Measurements from ENCODE around the gene UBL7. TPM values are rescaled to one million over a fixed set of nuclear protein-coding genes. Genes with fewer than 3 reads are reported as not detected.

Gene UBL7, protein sequence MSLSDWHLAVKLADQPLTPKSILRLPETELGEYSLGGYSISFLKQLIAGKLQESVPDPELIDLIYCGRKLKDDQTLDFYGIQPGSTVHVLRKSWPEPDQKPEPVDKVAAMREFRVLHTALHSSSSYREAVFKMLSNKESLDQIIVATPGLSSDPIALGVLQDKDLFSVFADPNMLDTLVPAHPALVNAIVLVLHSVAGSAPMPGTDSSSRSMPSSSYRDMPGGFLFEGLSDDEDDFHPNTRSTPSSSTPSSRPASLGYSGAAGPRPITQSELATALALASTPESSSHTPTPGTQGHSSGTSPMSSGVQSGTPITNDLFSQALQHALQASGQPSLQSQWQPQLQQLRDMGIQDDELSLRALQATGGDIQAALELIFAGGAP
- total RNA-seq (2014; rRNA removed; shearing (Covaris generic)) (29.5 and 32.6 TPM in 2 replicates), total RNA-seq (2022) (41.3 and 44.1 TPM in 2 replicates), Bru-seq, nascent RNA (percentile 48 among the genes with signal in this experiment), BruChase-seq, experiment 1, labeled RNA remaining after a 6-hour chase (percentile 53 among the genes with signal in this experiment), BruChase-seq, experiment 2, labeled RNA remaining after a 2-hour chase (percentile 49 among the genes with signal in this experiment)
- long read RNA-seq, transcript UBL7-201 (11 exons, 1,360 nt): minor isoform, 30 of 124 reads
- long read RNA-seq, transcript UBL7-202 (11 exons, 1,427 nt): major isoform, 47 of 124 reads
- long read RNA-seq, partial matches to known transcripts: 17 of 124 reads
- long read RNA-seq, other reads (novel, unspliced or antisense): 30 of 124 reads

- H3K4me1 ChIP-seq (ENCODE audit: insufficient read depth, low read length, poor library complexity, severe bottlenecking): peaks cover 34% of the 10 kb centered on the region
- POLR2A ChIA-PET: interaction anchor here (1.0 kb wide), 1 partner anchor 17 kb away, joined by 5 read pairs; no protein-coding TSS in a partner anchor
- H4K20me1 ChIP-seq (ENCODE audit: insufficient read depth, low read length): no peaks in the 10 kb centered on the region
- peak within 1 kb of the TSS; percentile 88 for H3K4me3 ChIP-seq (ENCODE audit: low read depth, low read length, poor library complexity, severe bottlenecking)
- CTCF ChIA-PET (ENCODE audit: unreplicated experiment): no interaction called here
- DNase-seq (ENCODE audit: low spot score): peak; percentile 98
- BruUV-seq (replicated peaks): TSS peak; percentile 86
- H3K79me2 ChIP-seq (ENCODE audit: insufficient read depth, low read depth, low read length): peaks cover 13% of the 10 kb centered on the region; the same call in 1 of the 2 replicates
- peaks cover 5% of the 10 kb centered on the region; the same call in 1 of the 2 replicates for H3K9me3 ChIP-seq (ENCODE audit: low read length)
- TF ChIP-seq EZH2phosphoT487 (IDR thresholded peaks at IDR 0.05; ENCODE audit: borderline replicate concordance, low read depth, low read length): no peak
- TF ChIP-seq, protein P1, sequence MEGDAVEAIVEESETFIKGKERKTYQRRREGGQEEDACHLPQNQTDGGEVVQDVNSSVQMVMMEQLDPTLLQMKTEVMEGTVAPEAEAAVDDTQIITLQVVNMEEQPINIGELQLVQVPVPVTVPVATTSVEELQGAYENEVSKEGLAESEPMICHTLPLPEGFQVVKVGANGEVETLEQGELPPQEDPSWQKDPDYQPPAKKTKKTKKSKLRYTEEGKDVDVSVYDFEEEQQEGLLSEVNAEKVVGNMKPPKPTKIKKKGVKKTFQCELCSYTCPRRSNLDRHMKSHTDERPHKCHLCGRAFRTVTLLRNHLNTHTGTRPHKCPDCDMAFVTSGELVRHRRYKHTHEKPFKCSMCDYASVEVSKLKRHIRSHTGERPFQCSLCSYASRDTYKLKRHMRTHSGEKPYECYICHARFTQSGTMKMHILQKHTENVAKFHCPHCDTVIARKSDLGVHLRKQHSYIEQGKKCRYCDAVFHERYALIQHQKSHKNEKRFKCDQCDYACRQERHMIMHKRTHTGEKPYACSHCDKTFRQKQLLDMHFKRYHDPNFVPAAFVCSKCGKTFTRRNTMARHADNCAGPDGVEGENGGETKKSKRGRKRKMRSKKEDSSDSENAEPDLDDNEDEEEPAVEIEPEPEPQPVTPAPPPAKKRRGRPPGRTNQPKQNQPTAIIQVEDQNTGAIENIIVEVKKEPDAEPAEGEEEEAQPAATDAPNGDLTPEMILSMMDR (conservative IDR thresholded peaks at IDR 0.05; ENCODE audit: low read length): peak; percentile 60
- no peaks in the 10 kb centered on the region for H3K9me2 ChIP-seq (ENCODE audit: insufficient read depth, low read length)
- H3K27ac ChIP-seq (ENCODE audit: low read depth, low read length, poor library complexity, severe bottlenecking): peak within 1 kb of the TSS; percentile 72
- H3K36me3 ChIP-seq (ENCODE audit: insufficient read depth, low read length): peaks cover 8% of the 10 kb centered on the region
- H2AFZ ChIP-seq (ENCODE audit: low read length): peak within 1 kb of the TSS; percentile 99
- H3K4me2 ChIP-seq (ENCODE audit: low read length): peak within 1 kb of the TSS; percentile 90
- intact Hi-C loops (cut with micrococcal nuclease; ENCODE audit: unreplicated experiment): loop anchor here (1.0 to 10.0 kb wide), 3 partner anchors 80 to 466 kb away; partner anchors contain the start of genes ARID3B, CLK3, PML and STOML1
These were observed at the start of gene UBL7 for GRCh38 chr15:74460871-74461846. TSS of gene UBL7 (minus strand) at chr15:74461160. CDS start at chr15:74458867, 2,293 bp downstream.

- H4K20me1 ChIP-seq (ENCODE audit: insufficient read depth, low read length): no peaks in the 10 kb centered on the region
- ChIA-PET CTCF (ENCODE audit: unreplicated experiment) (no interaction called here), POLR2A (no interaction called here)
- intact Hi-C loops (cut with micrococcal nuclease; ENCODE audit: unreplicated experiment): no loop called here
- H3K4me3 ChIP-seq (ENCODE audit: low read depth, low read length, poor library complexity, severe bottlenecking): no peak overlapping the region
- H2AFZ ChIP-seq (ENCODE audit: low read length): no peak overlapping the region
- no peak for DNase-seq (ENCODE audit: low spot score)
- H3K9me2 ChIP-seq (ENCODE audit: insufficient read depth, low read length): no peaks in the 10 kb centered on the region
- no TSS peak for BruUV-seq (replicated peaks)
- H3K79me2 ChIP-seq (ENCODE audit: insufficient read depth, low read depth, low read length): no peaks in the 10 kb centered on the region
- no peak overlapping the region for H3K27ac ChIP-seq (ENCODE audit: low read depth, low read length, poor library complexity, severe bottlenecking)
- no peaks in the 10 kb centered on the region for H3K36me3 ChIP-seq (ENCODE audit: insufficient read depth, low read length)
- H3K4me1 ChIP-seq (ENCODE audit: insufficient read depth, low read length, poor library complexity, severe bottlenecking): peaks cover 2% of the 10 kb centered on the region
- no peak overlapping the region for H3K4me2 ChIP-seq (ENCODE audit: low read length)
- TF ChIP-seq, protein P1 (conservative IDR thresholded peaks at IDR 0.05; ENCODE audit: low read length): no peak
- no peak for TF ChIP-seq EZH2phosphoT487 (IDR thresholded peaks at IDR 0.05; ENCODE audit: borderline replicate concordance, low read depth, low read length)
- no peaks in the 10 kb centered on the region for H3K9me3 ChIP-seq (ENCODE audit: low read length)
These were observed 45.5 kb upstream of the UBL7 start for GRCh38 chr15:74506515-74506840.
